PFSK-1 (cell line): ENCODE measurements around the gene TPX2.

ENCODE experiments used
- FOXP2 ChIP-seq: optimal IDR thresholded peaks from 2 replicates; pipeline ENCODE3; 2011; ENCODE audit warnings: borderline replicate concordance, control low read depth, inconsistent platforms; ENCODE audit not compliant: insufficient read depth; ENCODE audit errors: extremely low read length, extremely low read depth
- POLR2AphosphoS5 ChIP-seq: IDR thresholded peaks from 2 replicates; pipeline ENCODE4 v1.6.1; 2012; ENCODE audit warnings: low read depth, mild to moderate bottlenecking, control low read depth, low read length, moderate library complexity
- SIN3A ChIP-seq: IDR thresholded peaks from 2 replicates; pipeline ENCODE4 v1.6.1; 2012; ENCODE audit warnings: mild to moderate bottlenecking, low read length, moderate library complexity, borderline replicate concordance; ENCODE audit not compliant: insufficient read depth
- TAF1 ChIP-seq: IDR thresholded peaks from 2 replicates; pipeline ENCODE4 v1.6.1; 2012; ENCODE audit warnings: low read length, control low read depth, borderline replicate concordance; ENCODE audit not compliant: insufficient read depth
- TF ChIP-seq, protein P1 (sequence below), 2 experiments: IDR thresholded peaks; 2 replicates each; pipeline versions ENCODE4 v1.6.1 to v1.8.0; 2011 to 2012; ENCODE audit warnings: low read depth in 2 of 2, low read length in 2 of 2, control low read depth in 1 of 2, inconsistent platforms in 1 of 2, mild to moderate bottlenecking in 1 of 2, moderate library complexity in 1 of 2; ENCODE audit not compliant: insufficient read depth in 1 of 2

TPX2 gene

GRCh38 chr20:31815408-31816188 is 76.5 kb downstream of the TPX2 start:
- no peak for TF ChIP-seq FOXP2
- TF ChIP-seq, protein P1, sequence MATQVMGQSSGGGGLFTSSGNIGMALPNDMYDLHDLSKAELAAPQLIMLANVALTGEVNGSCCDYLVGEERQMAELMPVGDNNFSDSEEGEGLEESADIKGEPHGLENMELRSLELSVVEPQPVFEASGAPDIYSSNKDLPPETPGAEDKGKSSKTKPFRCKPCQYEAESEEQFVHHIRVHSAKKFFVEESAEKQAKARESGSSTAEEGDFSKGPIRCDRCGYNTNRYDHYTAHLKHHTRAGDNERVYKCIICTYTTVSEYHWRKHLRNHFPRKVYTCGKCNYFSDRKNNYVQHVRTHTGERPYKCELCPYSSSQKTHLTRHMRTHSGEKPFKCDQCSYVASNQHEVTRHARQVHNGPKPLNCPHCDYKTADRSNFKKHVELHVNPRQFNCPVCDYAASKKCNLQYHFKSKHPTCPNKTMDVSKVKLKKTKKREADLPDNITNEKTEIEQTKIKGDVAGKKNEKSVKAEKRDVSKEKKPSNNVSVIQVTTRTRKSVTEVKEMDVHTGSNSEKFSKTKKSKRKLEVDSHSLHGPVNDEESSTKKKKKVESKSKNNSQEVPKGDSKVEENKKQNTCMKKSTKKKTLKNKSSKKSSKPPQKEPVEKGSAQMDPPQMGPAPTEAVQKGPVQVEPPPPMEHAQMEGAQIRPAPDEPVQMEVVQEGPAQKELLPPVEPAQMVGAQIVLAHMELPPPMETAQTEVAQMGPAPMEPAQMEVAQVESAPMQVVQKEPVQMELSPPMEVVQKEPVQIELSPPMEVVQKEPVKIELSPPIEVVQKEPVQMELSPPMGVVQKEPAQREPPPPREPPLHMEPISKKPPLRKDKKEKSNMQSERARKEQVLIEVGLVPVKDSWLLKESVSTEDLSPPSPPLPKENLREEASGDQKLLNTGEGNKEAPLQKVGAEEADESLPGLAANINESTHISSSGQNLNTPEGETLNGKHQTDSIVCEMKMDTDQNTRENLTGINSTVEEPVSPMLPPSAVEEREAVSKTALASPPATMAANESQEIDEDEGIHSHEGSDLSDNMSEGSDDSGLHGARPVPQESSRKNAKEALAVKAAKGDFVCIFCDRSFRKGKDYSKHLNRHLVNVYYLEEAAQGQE (IDR thresholded peaks at IDR 0.05; ENCODE audit: insufficient read depth in 1 of 2, low read depth in 2 of 2, low read length in 2 of 2) = no peak

DNA sequence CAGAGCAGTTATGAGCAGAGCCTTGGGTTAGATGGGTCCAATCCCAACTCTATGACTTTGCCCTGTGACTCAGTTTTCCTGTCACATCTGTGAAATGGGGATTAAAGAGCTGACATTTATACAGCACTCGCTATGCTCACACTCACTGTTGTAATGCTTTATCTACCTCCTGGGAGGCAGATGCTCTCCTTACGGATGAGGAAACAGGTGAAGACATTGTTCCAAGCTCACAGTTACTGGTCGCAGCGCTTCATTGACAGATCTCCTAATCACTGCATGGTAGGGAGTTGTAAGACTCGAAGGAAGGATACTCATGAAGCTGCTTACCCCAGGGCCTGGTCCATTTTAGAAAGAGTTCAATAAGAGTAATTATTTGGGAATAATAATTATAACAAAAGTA is 77.1 kb downstream of the TPX2 start:
- no peak for TF ChIP-seq SIN3A
- TF ChIP-seq, protein P1 (IDR thresholded peaks at IDR 0.05; ENCODE audit: insufficient read depth in 1 of 2, low read depth in 2 of 2, low read length in 2 of 2) = no peak
- no peak for TF ChIP-seq TAF1
- no peak for TF ChIP-seq FOXP2
- TF ChIP-seq POLR2AphosphoS5 = no peak

- TF ChIP-seq POLR2AphosphoS5 (no peak), TAF1 (no peak), SIN3A (no peak), FOXP2 (no peak)
- TF ChIP-seq, protein P1 (IDR thresholded peaks at IDR 0.05; ENCODE audit: insufficient read depth in 1 of 2, low read depth in 2 of 2, low read length in 2 of 2) = no peak
Measured at GRCh38 chr20:31817461-31817860, 78.4 kb downstream of the TPX2 start.

- TF ChIP-seq FOXP2 (no peak), SIN3A (no peak), POLR2AphosphoS5 (no peak), TAF1 (no peak)
- TF ChIP-seq, protein P1 (IDR thresholded peaks at IDR 0.05; ENCODE audit: insufficient read depth in 1 of 2, low read depth in 2 of 2, low read length in 2 of 2) = no peak
Measured at GRCh38 chr20:31818376-31818908, 79.4 kb downstream of the TPX2 start.
